Measurements from ENCODE around the gene OR5L2. TPM values are rescaled to one million over a fixed set of nuclear protein-coding genes. Genes with fewer than 3 reads are reported as not detected.
"Not testable (repeated sequence)": the region's sequence is repeated elsewhere in the genome, so short reads cannot be mapped to it uniquely, and the experiment has no call there.

The OR5L2 gene
- polyA plus RNA-seq, 1 experiment = not detected

DNA sequence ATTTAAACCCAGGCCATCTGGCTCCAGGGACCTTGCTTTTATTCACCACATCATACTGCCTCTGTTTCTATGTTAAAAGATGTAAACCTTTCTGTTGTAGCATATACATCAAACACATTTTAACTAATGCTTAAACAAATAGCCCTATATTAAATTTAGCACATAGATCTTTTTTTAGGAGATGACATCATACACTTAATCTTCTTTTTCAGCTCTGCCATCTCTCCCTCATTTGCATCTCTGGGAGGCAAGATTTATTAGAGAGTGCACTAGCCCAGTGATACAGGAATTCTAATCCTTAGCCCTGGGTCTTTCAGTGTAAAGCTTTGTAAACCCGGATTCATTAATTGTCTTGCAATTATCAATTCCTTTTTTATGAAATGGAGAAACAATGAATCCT, 25.1 kb downstream of the OR5L2 start:
- TF ChIP-seq, protein P1, sequence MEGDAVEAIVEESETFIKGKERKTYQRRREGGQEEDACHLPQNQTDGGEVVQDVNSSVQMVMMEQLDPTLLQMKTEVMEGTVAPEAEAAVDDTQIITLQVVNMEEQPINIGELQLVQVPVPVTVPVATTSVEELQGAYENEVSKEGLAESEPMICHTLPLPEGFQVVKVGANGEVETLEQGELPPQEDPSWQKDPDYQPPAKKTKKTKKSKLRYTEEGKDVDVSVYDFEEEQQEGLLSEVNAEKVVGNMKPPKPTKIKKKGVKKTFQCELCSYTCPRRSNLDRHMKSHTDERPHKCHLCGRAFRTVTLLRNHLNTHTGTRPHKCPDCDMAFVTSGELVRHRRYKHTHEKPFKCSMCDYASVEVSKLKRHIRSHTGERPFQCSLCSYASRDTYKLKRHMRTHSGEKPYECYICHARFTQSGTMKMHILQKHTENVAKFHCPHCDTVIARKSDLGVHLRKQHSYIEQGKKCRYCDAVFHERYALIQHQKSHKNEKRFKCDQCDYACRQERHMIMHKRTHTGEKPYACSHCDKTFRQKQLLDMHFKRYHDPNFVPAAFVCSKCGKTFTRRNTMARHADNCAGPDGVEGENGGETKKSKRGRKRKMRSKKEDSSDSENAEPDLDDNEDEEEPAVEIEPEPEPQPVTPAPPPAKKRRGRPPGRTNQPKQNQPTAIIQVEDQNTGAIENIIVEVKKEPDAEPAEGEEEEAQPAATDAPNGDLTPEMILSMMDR (IDR thresholded peaks at IDR 0.05; ENCODE audit: insufficient read depth, low read depth, low read length) = no peak
- no peak for DNase-seq (ENCODE audit: low read depth)
- Histone ChIP-seq H3K27me3 (ENCODE audit: control insufficient read depth, insufficient read depth, low read length) (no peaks in the 10 kb centered on the region), H3K4me3 (ENCODE audit: low read depth, low read length) (no peak overlapping the region), H3K36me3 (ENCODE audit: control insufficient read depth, insufficient read depth, low read length) (no peaks in the 10 kb centered on the region)
- CTCF ChIA-PET = no interaction called here
- POLR2A ChIA-PET = no interaction called here

- DNase-seq (ENCODE audit: low read depth) = no peak
- TF ChIP-seq, protein P1 (IDR thresholded peaks at IDR 0.05; ENCODE audit: insufficient read depth, low read depth, low read length) = no peak
- Histone ChIP-seq H3K36me3 (ENCODE audit: control insufficient read depth, insufficient read depth, low read length) (no peaks in the 10 kb centered on the region), H3K27me3 (ENCODE audit: control insufficient read depth, insufficient read depth, low read length) (no peaks in the 10 kb centered on the region), H3K4me3 (ENCODE audit: low read depth, low read length) (no peak overlapping the region)
- ChIA-PET CTCF (no interaction called here), POLR2A (no interaction called here)
Measured at GRCh38 chr11:55854704-55855103, 27.7 kb downstream of the OR5L2 start.

GRCh38 chr11:55867354-55867753, 40.3 kb downstream of the OR5L2 start:
- H3K27me3 ChIP-seq (ENCODE audit: control insufficient read depth, insufficient read depth, low read length); CTCF ChIA-PET; DNase-seq (ENCODE audit: low read depth); H3K36me3 ChIP-seq (ENCODE audit: control insufficient read depth, insufficient read depth, low read length); POLR2A ChIA-PET; H3K4me3 ChIP-seq (ENCODE audit: low read depth, low read length): not testable (repeated sequence)

GRCh38 chr11:55872731-55873130, 45.7 kb downstream of the OR5L2 start:
- POLR2A ChIA-PET; CTCF ChIA-PET; H3K27me3 ChIP-seq (ENCODE audit: control insufficient read depth, insufficient read depth, low read length); H3K4me3 ChIP-seq (ENCODE audit: low read depth, low read length); DNase-seq (ENCODE audit: low read depth); H3K36me3 ChIP-seq (ENCODE audit: control insufficient read depth, insufficient read depth, low read length): not testable (repeated sequence)

DNA sequence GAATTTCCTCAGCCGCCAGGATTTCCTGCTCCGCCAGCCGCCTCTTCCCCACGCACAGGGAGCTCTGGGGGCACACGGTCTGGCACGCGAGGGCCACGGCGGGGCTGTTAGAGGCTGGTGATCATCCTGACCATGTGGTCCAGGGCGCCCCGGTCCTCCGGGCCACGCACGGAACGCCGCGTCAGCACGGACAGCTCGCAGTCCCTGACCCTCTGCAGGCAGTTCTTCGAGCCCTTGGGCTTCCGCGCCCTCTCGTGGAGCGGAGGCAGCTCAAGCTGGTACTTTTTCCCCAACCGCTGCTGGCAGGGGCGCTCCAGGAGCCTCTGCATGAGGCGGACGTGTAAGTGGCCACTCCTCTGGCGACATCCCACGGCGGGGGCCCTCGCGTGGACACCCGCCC, 46.1 kb downstream of the OR5L2 start:
- POLR2A ChIA-PET; CTCF ChIA-PET; H3K27me3 ChIP-seq (ENCODE audit: control insufficient read depth, insufficient read depth, low read length); DNase-seq (ENCODE audit: low read depth); H3K36me3 ChIP-seq (ENCODE audit: control insufficient read depth, insufficient read depth, low read length); H3K4me3 ChIP-seq (ENCODE audit: low read depth, low read length): not testable (repeated sequence)

Small RNAs within 50 kb of the gene (small RNA-seq; reads per million reads assigned to genes)
- gene AC036111.3 (ENCODE audit: insufficient read length, low read depth, low replicate concordance) = not detected

Other genes starting within 250 kb of the OR5L2 start
- not detected in 2 replicates for gene OR4C11, start 219.6 kb upstream of the OR5L2 start, polyA plus RNA-seq (2011; rRNA removed)
- not detected in 2 replicates for gene OR4P4, start 192.1 kb upstream of the OR5L2 start, polyA plus RNA-seq (2011; rRNA removed)
- not detected in 2 replicates for gene OR4S2, start 178.9 kb upstream of the OR5L2 start, polyA plus RNA-seq (2011; rRNA removed)
- gene OR4C6, start 165.0 kb upstream of the OR5L2 start, polyA plus RNA-seq (2011; rRNA removed) = not detected in 2 replicates
- gene OR5D13, start 53.8 kb upstream of the OR5L2 start, polyA plus RNA-seq (2011; rRNA removed) = not detected in 2 replicates
- not detected in 2 replicates for gene OR5D14, start 31.7 kb upstream of the OR5L2 start, polyA plus RNA-seq (2011; rRNA removed)
- gene OR5L1, start 15.9 kb upstream of the OR5L2 start, polyA plus RNA-seq (2011; rRNA removed) = not detected in 2 replicates
- not detected in 2 replicates for gene OR5D18, start 7.6 kb upstream of the OR5L2 start, polyA plus RNA-seq (2011; rRNA removed)
- not detected in 2 replicates for gene OR5D16, start 11.5 kb downstream of the OR5L2 start, polyA plus RNA-seq (2011; rRNA removed)
- not detected in 2 replicates for gene TRIM51, start 56.1 kb downstream of the OR5L2 start, polyA plus RNA-seq (2011; rRNA removed)
- not detected in 2 replicates for gene OR5W2, start 87.4 kb downstream of the OR5L2 start, polyA plus RNA-seq (2011; rRNA removed)
- gene OR5I1, start 109.2 kb downstream of the OR5L2 start, polyA plus RNA-seq (2011; rRNA removed) = not detected in 2 replicates
- not detected in 2 replicates for gene OR10AG1, start 142.7 kb downstream of the OR5L2 start, polyA plus RNA-seq (2011; rRNA removed)
- not detected in 2 replicates for gene OR5F1, start 167.4 kb downstream of the OR5L2 start, polyA plus RNA-seq (2011; rRNA removed)
- not detected in 2 replicates for gene OR5AS1, start 200.4 kb downstream of the OR5L2 start, polyA plus RNA-seq (2011; rRNA removed)